GM19351 (cell line): ENCODE measurements around the gene NAALADL2.
A peak's percentile ranks its signal among the peaks of the same experiment; 100 is the strongest.
"Not testable (repeated sequence)": the region's sequence is repeated elsewhere in the genome, so short reads cannot be mapped to it uniquely, and the experiment has no call there.

Source experiments
- ATAC-seq: cut with Tn5 transposase; IDR thresholded peaks from one replicate; pipeline ENCODE4 v1.9.1; 2021; ENCODE audit warnings: mild to moderate bottlenecking, moderate library complexity; ENCODE audit not compliant: unreplicated experiment

Gene NAALADL2

GRCh38 chr3:175248832-175249231 is 389.7 kb downstream of the NAALADL2 start:
- ATAC-seq: no peak

- ATAC-seq: no peak
These were observed 396.6 kb downstream of the NAALADL2 start for GRCh38 chr3:175255698-175256097.

GRCh38 chr3:175257123-175257522 is 398.0 kb downstream of the NAALADL2 start:
- no peak for ATAC-seq

GRCh38 chr3:175258763-175259162 is 399.6 kb downstream of the NAALADL2 start:
- ATAC-seq: no peak

GRCh38 chr3:175260145-175260794 is 401.1 kb downstream of the NAALADL2 start:
- ATAC-seq: no peak

- no peak for ATAC-seq
These were observed 407.3 kb downstream of the NAALADL2 start for GRCh38 chr3:175266478-175266877.

GRCh38 chr3:175267121-175267531 is 408.0 kb downstream of the NAALADL2 start:
- no peak for ATAC-seq

- no peak for ATAC-seq
These were observed 408.4 kb downstream of the NAALADL2 start for GRCh38 chr3:175267561-175267960.

GRCh38 chr3:175269394-175269793 is 410.3 kb downstream of the NAALADL2 start:
- ATAC-seq: no peak

- ATAC-seq: no peak
These were observed 411.2 kb downstream of the NAALADL2 start for GRCh38 chr3:175270198-175270837.

- no peak for ATAC-seq
These were observed 411.7 kb downstream of the NAALADL2 start for GRCh38 chr3:175270866-175271265.

GRCh38 chr3:175271465-175271864 is 412.3 kb downstream of the NAALADL2 start:
- ATAC-seq: not testable (repeated sequence)

GRCh38 chr3:175272392-175272791 is 413.3 kb downstream of the NAALADL2 start:
- no peak for ATAC-seq

- ATAC-seq: no peak
These were observed 414.4 kb downstream of the NAALADL2 start for GRCh38 chr3:175273573-175273972.

- ATAC-seq: peak; percentile 61
These were observed 414.9 kb downstream of the NAALADL2 start for GRCh38 chr3:175274056-175274455.

GRCh38 chr3:175274474-175275218 is 415.5 kb downstream of the NAALADL2 start:
- ATAC-seq: peak; percentile 54

- ATAC-seq: no peak
These were observed 419.5 kb downstream of the NAALADL2 start for GRCh38 chr3:175278680-175279079.

GRCh38 chr3:175279457-175279856 is 420.3 kb downstream of the NAALADL2 start:
- no peak for ATAC-seq

GRCh38 chr3:175279911-175280310 is 420.8 kb downstream of the NAALADL2 start:
- ATAC-seq: no peak

GRCh38 chr3:175287361-175287963 is 428.3 kb downstream of the NAALADL2 start:
- ATAC-seq: peak; percentile 93

- ATAC-seq: no peak
These were observed 429.5 kb downstream of the NAALADL2 start for GRCh38 chr3:175288621-175289020.
